Measurements from ENCODE around the gene KCNE3.
"Not testable (repeated sequence)": the region's sequence is repeated elsewhere in the genome, so short reads cannot be mapped to it uniquely, and the experiment has no call there.

KCNE3 gene

DNA sequence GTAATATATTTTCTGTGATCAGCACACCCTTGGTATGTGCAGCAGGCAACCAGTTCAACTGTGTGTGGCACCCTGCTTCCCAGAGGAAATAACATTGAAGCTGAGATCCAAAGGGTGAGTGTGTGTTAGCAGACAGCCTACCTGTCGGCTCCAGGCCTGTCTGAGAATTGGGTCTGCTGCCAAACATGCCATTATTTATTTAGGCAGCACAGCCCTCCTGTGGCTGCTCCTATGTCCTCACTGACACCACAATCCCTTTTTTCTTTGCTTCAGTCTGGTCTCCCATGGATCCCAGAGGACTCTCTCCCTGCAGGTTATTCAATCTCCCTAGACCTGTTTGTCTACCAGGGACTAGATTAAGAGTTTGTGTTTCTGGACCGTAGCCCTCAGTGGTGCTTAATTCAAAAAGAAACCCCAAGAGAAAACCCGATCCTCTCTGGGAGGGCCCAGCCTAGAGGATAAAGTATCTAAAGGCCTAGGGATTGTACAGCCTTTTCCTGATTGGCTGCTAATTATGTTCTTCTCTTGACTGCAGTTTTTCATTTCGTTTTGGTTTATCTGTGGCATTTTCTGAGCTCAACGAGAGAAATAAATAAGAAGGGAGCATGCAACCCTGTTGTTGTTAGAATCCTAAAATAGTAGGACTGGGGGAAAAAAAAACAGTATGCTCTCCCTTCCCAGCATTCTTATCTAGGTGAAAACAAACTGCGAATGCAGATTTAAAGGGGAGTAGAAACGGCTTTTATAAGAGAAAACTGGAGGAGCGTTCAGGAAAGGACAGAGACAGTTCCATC is 24.1 kb downstream of the KCNE3 start:
- no peak for DNase-seq (ENCODE audit: low read depth in 2 of 2)

GRCh38 chr11:74442636-74443035 is 24.7 kb downstream of the KCNE3 start:
- no peak for DNase-seq (ENCODE audit: low read depth in 2 of 2)

GRCh38 chr11:74438681-74439080 is 28.7 kb downstream of the KCNE3 start:
- no peak for DNase-seq (ENCODE audit: low read depth in 2 of 2)

GRCh38 chr11:74437441-74438042 is 29.8 kb downstream of the KCNE3 start:
- DNase-seq (ENCODE audit: low read depth in 2 of 2), result no peak

GRCh38 chr11:74434528-74434927 is 32.8 kb downstream of the KCNE3 start:
- no peak for DNase-seq (ENCODE audit: low read depth in 2 of 2)

- DNase-seq (ENCODE audit: low read depth in 2 of 2), result no peak
Measured at GRCh38 chr11:74429205-74429604, 38.1 kb downstream of the KCNE3 start.

DNA sequence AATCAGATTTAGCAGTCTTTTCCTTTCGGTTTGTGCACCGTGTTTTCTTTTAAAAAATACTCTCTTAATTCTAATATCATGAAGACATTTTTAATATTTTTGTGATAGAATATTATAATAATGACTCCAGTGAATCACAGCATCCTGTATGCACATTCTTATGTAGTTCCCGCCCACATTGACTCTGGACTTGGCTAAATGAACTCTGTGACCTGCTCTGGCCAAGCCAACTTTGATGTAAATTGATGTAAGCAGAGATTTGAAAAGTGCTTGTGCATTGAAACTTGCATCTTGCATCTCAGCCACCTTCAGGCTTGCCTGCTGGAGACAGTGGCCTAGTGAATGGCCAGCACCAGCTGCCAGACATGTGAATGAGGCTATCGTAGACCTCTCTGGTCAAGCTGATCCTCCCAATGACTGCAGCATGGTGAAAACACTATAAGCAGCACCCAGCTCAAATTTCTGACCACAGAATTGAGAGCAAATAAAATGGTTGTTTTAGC is 39.9 kb downstream of the KCNE3 start:
- DNase-seq (ENCODE audit: low read depth in 2 of 2), result no peak

DNA sequence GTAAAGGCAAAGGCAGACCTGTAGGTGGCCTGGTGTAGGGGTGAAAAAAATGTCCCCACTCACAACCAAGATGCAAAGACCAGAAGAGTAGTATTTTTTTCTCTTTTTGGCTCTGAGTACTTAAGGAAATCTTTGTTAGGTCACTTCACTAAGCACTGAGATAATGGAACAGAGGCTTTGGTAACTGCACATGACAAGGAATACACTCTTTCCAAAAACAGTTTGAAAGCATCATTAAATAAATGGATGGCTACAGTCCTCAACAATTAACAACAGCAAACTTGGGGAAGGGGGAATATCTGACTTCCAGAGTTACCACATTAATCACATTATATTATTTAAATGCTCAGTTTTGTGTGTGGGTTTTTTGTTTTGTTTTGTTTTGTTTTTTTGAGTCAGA is 42.2 kb downstream of the KCNE3 start:
- DNase-seq (ENCODE audit: low read depth in 2 of 2), result no peak

DNA sequence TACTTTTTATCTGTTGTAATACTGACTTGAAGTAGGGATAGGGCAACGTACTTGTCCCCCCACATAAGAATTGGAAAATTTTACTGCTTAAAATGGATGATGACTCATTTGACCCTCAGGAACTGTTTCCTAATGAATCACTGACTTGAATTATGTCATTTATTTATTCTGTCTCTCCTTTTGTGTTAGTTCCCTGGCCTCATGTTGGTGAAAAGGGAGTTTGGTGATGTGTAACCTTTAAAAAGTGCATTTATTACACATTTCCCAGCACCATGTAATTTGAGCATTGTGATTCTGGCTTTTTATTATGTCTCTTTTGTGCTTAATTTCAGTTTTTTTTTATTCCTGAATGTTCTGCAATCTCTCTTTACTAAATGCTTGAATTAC is 48.8 kb downstream of the KCNE3 start:
- DNase-seq (ENCODE audit: low read depth in 2 of 2), result no peak

GRCh38 chr11:74417860-74418508 is 49.4 kb downstream of the KCNE3 start:
- DNase-seq (ENCODE audit: low read depth in 2 of 2), result no peak

GRCh38 chr11:74417379-74417804 is 50.0 kb downstream of the KCNE3 start:
- DNase-seq (ENCODE audit: low read depth in 2 of 2), result no peak

DNA sequence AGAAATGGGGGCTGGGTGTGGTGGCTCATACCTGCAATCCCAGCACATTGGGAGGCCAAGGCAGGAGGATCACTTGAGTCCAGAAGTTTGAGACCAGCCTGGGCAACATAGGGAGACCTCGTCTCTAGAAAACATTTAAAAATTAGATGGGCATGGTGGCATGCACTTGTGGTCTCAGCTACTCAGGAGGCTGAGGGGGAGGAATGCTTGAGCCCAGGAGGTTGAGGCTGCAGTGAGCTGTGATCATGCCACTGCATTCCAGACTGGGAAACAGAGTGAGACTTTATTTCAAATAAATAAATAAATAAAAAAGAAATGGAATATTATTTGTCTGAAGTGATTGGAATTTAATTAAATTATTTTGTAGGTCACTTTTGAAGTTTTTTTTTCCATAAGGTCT is 50.4 kb downstream of the KCNE3 start:
- not testable (repeated sequence) for DNase-seq (ENCODE audit: low read depth in 2 of 2)

- DNase-seq (ENCODE audit: low read depth in 2 of 2), result no peak
Measured at GRCh38 chr11:74412733-74413359, 54.5 kb downstream of the KCNE3 start.

DNA sequence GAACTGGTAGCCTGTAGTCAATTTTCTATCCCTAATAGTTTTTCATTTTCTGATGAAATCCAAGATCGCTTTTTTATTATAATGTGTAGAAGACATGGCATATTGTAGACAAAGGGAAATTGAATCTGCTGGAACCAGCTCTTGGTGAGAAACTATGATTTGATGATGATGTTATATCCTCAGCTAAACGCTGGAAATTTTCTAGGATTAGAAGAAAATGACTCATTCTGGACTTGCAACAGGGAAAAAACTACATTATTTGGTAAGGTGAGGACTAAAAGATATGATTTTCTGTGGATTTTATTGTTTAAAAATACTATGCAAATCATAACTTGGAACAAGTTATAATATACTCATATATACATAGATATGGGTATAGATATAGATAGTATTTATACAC is 55.0 kb downstream of the KCNE3 start:
- DNase-seq (ENCODE audit: low read depth in 2 of 2), result no peak

DNA sequence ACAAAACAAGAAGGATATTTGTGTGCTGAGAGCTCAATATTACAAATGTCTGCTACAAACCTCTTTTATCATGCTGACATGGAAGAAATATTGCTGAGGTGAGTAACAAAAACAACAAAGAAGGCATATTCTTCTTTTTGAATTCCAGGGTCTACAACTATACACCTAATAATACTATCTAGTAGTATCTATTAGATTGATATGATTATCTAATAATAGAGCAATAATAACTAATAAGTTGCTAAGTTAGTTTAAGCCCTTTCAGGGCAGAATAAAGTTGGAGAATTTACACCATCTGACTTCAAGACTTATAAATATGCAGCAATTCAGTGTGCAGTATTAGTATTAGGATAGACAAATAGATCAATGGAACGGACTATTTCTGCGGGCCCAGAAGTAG is 57.7 kb downstream of the KCNE3 start:
- DNase-seq (ENCODE audit: low read depth in 2 of 2), result no peak

Data from stimulated activated CD8-positive, alpha-beta memory T cell treated with anti-CD3 and anti-CD28 coated beads, Interleukin-15, amount 100 ng/mL, for 4 hours (primary cell).